GM21367 (cell line): ENCODE data around the gene ENTHD1.
"Not testable (repeated sequence)": the region's sequence is repeated elsewhere in the genome, so short reads cannot be mapped to it uniquely, and the experiment has no call there.

Experiments used
- ATAC-seq: cut with Tn5 transposase; IDR thresholded peaks from one replicate; pipeline ENCODE4 v1.9.1; 2021; ENCODE audit not compliant: unreplicated experiment

Gene ENTHD1

GRCh38 chr22:39851606-39852315, 41.8 kb downstream of the ENTHD1 start:
- no peak for ATAC-seq

DNA sequence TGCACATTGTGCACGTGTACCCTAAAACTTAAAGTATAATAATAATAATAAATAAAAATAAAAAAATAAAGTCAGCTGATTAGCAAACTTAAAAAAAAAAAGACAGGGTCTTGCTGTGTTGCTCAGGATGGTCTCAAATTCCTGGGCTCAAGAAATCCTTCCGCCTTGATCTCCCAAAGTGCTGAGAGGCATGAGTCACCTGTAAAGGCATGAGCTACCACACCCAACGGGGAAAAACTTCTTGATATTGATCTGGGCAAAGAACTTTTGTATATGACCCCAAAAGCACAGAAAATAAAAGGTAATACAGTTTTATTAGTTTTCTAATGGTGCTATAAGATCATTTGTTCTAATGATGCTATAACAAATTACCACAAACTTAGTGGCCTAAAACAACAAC, 46.1 kb downstream of the ENTHD1 start:
- no peak for ATAC-seq

GRCh38 chr22:39846539-39846938, 47.0 kb downstream of the ENTHD1 start:
- not testable (repeated sequence) for ATAC-seq

DNA sequence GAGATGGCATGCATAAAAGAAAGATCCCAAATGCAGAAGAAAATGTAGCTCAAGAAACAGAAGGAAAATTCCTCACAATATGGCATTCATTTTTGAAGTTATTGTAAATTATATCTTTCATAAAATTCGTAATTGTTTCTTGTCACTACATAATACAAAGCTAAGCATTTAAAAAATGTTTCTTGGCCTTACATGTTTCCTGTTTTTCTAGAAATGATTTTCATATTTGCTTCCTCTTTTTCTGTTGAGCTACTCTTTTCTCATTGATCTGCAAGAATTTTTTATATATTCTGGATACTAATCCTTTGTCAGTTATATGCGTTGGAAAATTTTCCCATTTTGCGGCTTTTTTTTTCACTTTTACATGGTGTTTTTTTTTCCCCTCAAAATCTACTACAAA, 48.0 kb downstream of the ENTHD1 start:
- ATAC-seq: no peak

GRCh38 chr22:39839917-39840510, 53.5 kb downstream of the ENTHD1 start:
- no peak for ATAC-seq

GRCh38 chr22:39839204-39839603, 54.4 kb downstream of the ENTHD1 start:
- ATAC-seq: no peak

- ATAC-seq: no peak
These were observed 60.0 kb downstream of the ENTHD1 start for GRCh38 chr22:39833610-39834009.

DNA sequence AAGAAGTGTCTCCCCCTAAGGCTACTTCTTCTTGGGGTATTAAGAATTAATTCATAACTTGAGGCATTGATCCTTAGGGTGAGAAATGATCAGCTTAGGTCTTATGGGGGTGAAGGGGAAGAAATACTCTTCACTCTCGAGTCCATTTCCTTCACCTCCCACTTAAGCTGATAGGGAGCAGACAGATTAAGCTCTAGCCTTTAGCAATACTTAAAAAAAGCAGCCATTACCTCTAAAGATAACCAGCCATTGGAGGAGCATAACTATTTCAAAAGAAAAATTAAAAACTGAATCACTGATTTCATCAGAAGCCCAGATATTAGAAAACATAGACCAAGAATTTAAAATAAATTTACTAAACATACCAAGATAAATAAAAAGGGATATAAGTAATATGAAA, 60.5 kb downstream of the ENTHD1 start:
- ATAC-seq: no peak

GRCh38 chr22:39832627-39833074, 60.9 kb downstream of the ENTHD1 start:
- no peak for ATAC-seq

- no peak for ATAC-seq
These were observed 67.9 kb downstream of the ENTHD1 start for GRCh38 chr22:39825661-39826102.

- no peak for ATAC-seq
These were observed 72.6 kb downstream of the ENTHD1 start for GRCh38 chr22:39821008-39821407.

GRCh38 chr22:39820256-39820655, 73.3 kb downstream of the ENTHD1 start:
- no peak for ATAC-seq

GRCh38 chr22:39819429-39819828, 74.1 kb downstream of the ENTHD1 start:
- ATAC-seq: no peak

GRCh38 chr22:39818094-39818493, 75.5 kb downstream of the ENTHD1 start:
- no peak for ATAC-seq

DNA sequence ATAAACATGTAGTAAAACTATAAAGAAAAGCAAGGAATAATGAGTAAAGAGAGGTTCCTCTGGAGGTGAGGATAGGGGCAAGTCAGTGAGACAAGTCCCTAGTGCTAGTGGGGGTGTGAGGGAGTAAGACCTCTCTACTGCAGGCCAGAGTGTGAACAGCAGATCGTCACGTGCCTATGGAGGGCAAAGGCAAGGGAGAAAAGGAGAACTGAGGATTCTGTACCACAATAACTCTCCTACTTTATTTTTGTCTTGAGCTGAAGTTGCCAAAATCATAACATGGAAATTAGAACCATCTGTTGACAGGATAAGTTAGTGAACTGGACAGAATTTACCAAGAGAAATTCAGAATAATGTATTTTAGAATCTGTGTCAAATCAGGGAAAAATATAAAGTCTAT, 77.6 kb downstream of the ENTHD1 start:
- ATAC-seq: no peak

DNA sequence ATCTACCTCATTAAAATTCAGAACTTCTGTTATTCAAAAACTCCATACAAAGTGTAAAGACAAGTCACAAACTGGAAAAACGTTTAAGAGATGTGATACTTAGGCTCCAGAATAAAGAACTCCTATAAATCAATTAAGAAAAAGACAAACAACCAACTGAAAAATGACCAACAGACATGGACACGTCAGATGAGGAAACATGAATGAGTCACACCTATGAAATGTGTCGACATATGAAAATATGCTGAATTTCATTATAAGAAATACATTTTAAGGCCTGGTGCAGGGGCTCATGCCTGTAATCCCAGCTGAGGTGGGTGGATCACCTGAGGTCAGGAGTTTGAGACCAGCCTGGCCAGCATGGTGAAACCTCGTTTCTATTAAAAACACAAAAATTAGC, 78.7 kb downstream of the ENTHD1 start:
- ATAC-seq: no peak

DNA sequence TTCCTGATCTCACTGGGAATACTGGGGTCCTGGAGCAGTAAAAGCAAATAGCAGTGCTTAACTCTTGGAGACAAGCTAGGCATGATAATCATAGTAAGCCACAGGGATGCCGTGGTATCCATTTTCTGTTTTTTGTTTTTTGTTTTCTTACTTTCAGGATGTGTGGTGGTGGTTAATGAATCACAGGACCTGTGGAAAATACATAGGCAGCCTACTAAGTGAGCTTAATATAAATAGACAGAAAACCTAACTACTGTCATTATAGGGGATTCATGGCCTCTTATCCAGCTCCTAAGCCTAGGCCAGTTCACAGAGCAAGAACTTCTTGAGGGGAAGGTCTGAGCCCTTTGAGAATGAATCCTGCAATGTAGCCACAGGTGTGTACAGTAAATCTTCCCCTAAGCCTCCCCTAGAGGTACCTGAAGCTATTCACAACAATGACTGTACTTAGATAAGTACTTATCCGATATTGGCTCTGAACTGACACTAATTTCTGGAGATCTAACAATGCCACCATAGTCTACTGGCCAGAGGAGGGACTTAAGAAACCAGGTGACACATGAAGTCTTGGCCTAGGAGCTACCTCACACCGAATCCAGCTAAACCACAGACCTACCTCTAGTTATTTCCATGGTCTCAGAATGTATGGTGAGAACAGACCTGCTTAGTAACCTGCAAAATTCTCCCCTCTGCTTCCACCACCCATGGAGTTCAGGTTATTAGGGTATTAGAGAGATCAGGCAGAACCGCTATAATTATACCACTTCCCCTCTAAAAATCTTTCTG, 83.6 kb downstream of the ENTHD1 start:
- no peak for ATAC-seq

- ATAC-seq: no peak
These were observed 85.5 kb downstream of the ENTHD1 start for GRCh38 chr22:39808081-39808480.

- no peak for ATAC-seq
These were observed 87.5 kb downstream of the ENTHD1 start for GRCh38 chr22:39806109-39806508.

DNA sequence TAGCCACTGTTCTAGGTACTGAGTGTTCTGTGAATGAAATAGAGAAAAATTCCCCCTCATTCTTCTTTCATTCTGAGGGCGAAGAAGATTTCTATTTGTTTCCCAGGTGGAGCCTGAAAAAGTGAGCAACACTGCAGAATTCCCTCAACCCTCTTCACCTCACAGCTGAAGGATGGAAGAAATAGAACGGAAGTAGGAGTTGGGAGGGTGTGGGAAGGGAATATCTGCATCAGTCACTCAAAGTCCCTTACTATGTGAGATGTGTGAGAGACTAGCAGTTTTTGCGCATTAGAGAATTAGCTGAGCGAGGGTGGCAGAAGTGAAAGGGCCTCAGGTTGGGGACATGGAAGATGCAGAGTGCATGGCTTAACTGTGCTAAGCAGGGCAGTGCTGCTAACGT, 88.4 kb downstream of the ENTHD1 start:
- ATAC-seq: no peak

- ATAC-seq: no peak
These were observed 90.9 kb downstream of the ENTHD1 start for GRCh38 chr22:39802682-39803081.
